ENCODE results near the gene MSL3. TPM values are rescaled to one million over a fixed set of nuclear protein-coding genes. Genes with fewer than 3 reads are reported as not detected.

The MSL3 gene
- total and polyA plus RNA-seq, 2 of the 13 experiments (the other 11 are each of a cell fraction or from before 2014, with no cell fraction given), result 7.6 to 10.2 TPM

DNA sequence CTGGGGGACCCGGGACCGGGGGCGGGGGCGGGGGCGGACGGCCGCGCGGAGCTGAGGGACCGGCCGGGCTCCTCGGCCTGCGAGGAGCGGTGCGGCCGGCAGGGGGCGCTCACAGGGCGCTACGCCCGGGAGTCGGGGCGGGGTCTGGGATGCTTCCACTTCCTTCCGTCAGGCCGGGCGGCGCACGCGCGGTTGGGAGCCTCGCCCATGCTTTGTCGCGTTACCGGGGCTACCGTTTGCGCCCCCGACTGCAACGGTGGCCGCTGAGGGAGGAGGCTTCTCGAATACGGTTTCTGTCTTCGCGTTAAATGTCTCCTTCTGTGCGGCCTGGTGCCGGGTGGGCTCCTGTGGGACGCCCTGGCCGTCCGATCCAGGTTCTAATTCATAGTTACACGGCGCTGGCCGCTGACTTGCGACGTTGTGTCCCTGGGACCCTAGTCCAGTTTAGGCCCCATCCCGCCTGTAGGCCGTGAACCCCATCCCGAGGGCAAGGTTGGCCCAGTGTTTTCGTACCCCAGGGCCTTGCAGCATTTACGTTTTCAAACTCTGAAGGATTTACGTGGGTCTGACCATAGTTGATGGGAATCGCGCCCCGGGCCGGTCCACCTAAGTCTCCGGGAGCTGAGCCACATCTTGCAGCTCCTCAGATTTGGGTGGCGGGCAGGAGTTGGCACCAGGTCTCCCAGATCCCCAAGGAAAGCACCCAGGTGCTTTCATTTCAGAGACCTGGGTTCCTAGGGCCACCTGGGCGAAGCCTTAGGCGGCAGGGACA, 549 bp downstream of the MSL3 start (continued):
- TF ChIP-seq, protein P1, sequence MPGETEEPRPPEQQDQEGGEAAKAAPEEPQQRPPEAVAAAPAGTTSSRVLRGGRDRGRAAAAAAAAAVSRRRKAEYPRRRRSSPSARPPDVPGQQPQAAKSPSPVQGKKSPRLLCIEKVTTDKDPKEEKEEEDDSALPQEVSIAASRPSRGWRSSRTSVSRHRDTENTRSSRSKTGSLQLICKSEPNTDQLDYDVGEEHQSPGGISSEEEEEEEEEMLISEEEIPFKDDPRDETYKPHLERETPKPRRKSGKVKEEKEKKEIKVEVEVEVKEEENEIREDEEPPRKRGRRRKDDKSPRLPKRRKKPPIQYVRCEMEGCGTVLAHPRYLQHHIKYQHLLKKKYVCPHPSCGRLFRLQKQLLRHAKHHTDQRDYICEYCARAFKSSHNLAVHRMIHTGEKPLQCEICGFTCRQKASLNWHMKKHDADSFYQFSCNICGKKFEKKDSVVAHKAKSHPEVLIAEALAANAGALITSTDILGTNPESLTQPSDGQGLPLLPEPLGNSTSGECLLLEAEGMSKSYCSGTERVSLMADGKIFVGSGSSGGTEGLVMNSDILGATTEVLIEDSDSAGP (CRISPR knock-in tag; IDR thresholded peaks at IDR 0.05; ENCODE audit: borderline replicate concordance), result peak; percentile 21; the same call in 1 of the 2 replicates
- TF ChIP-seq, protein P2, sequence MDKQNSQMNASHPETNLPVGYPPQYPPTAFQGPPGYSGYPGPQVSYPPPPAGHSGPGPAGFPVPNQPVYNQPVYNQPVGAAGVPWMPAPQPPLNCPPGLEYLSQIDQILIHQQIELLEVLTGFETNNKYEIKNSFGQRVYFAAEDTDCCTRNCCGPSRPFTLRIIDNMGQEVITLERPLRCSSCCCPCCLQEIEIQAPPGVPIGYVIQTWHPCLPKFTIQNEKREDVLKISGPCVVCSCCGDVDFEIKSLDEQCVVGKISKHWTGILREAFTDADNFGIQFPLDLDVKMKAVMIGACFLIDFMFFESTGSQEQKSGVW (CRISPR knock-in tag; IDR thresholded peaks at IDR 0.05; ENCODE audit: borderline replicate concordance), result no peak
- peak; percentile 38; the same call in 1 of the 2 replicates for TF ChIP-seq POLR2AphosphoS5 (IDR thresholded peaks at IDR 0.05; ENCODE audit: low read depth, low read length)
- TF ChIP-seq HDAC2 (CRISPR knock-in tag; IDR thresholded peaks at IDR 0.05), result 0 out of 2 replicates have a peak, but pooled peaks have one; percentile 28
- TF ChIP-seq, protein P3, sequence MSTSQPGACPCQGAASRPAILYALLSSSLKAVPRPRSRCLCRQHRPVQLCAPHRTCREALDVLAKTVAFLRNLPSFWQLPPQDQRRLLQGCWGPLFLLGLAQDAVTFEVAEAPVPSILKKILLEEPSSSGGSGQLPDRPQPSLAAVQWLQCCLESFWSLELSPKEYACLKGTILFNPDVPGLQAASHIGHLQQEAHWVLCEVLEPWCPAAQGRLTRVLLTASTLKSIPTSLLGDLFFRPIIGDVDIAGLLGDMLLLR (CRISPR knock-in tag; IDR thresholded peaks at IDR 0.05), result no peak
- peak; percentile 79 for TF ChIP-seq ZFY (CRISPR knock-in tag; IDR thresholded peaks at IDR 0.05)
- TF ChIP-seq RARG (CRISPR knock-in tag; IDR thresholded peaks at IDR 0.05; ENCODE audit: low read depth), result no peak
- no peak for TF ChIP-seq ZNF703 (CRISPR knock-in tag; IDR thresholded peaks at IDR 0.05; ENCODE audit: borderline replicate concordance)
- peak; percentile 54; the same call in 1 of the 3 replicates for TF ChIP-seq MXI1 (IDR thresholded peaks at IDR 0.05; ENCODE audit: borderline replicate concordance, low read depth, low read length)
- TF ChIP-seq RAD51 (IDR thresholded peaks at IDR 0.05; ENCODE audit: borderline replicate concordance), result no peak
- TF ChIP-seq ZNF777 (CRISPR knock-in tag; IDR thresholded peaks at IDR 0.05), result peak; percentile 72
- TF ChIP-seq RFX1 (IDR thresholded peaks at IDR 0.05), result peak; percentile 55
- 0 out of 2 replicates have a peak, but pooled peaks have one; percentile 20 for TF ChIP-seq ZNF558 (CRISPR knock-in tag; IDR thresholded peaks at IDR 0.05; ENCODE audit: borderline replicate concordance)
- TF ChIP-seq HMG20A (CRISPR knock-in tag; IDR thresholded peaks at IDR 0.05; ENCODE audit: borderline replicate concordance), result no peak
- TF ChIP-seq GABPA (IDR thresholded peaks at IDR 0.05; ENCODE audit: low read depth, low read length), result peak; percentile 60
- peak; percentile 69 for TF ChIP-seq GABPA (CRISPR knock-in tag; IDR thresholded peaks at IDR 0.05; ENCODE audit: low read depth)
- peak; percentile 88 for TF ChIP-seq THAP11 (CRISPR knock-in tag; IDR thresholded peaks at IDR 0.05)
- TF ChIP-seq, protein P4, sequence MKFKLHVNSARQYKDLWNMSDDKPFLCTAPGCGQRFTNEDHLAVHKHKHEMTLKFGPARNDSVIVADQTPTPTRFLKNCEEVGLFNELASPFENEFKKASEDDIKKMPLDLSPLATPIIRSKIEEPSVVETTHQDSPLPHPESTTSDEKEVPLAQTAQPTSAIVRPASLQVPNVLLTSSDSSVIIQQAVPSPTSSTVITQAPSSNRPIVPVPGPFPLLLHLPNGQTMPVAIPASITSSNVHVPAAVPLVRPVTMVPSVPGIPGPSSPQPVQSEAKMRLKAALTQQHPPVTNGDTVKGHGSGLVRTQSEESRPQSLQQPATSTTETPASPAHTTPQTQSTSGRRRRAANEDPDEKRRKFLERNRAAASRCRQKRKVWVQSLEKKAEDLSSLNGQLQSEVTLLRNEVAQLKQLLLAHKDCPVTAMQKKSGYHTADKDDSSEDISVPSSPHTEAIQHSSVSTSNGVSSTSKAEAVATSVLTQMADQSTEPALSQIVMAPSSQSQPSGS (CRISPR knock-in tag; IDR thresholded peaks at IDR 0.05), result no peak
- peak; percentile 77; the same call in 1 of the 2 replicates for TF ChIP-seq PHF8 (CRISPR knock-in tag; IDR thresholded peaks at IDR 0.05)
- TF ChIP-seq, protein P5, sequence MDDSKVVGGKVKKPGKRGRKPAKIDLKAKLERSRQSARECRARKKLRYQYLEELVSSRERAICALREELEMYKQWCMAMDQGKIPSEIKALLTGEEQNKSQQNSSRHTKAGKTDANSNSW (CRISPR knock-in tag; IDR thresholded peaks at IDR 0.05; ENCODE audit: borderline replicate concordance), result no peak
- no peak for TF ChIP-seq ZNF530 (CRISPR knock-in tag; IDR thresholded peaks at IDR 0.05; ENCODE audit: low read depth)
- peak; percentile 58 for TF ChIP-seq SAP130 (CRISPR knock-in tag; IDR thresholded peaks at IDR 0.05; ENCODE audit: low read depth)
